ENCODE data around the gene PRTFDC1. TPM values are rescaled to one million over a fixed set of nuclear protein-coding genes. Genes with fewer than 3 reads are reported as not detected.
A peak's percentile ranks its signal among the peaks of the same experiment; 100 is the strongest.

The PRTFDC1 gene
- total and polyA plus RNA-seq, 2 experiments from 2014 or later: 16.0 to 22.0 TPM

GRCh38 chr10:24858288-24859270 is 93.8 kb downstream of the PRTFDC1 start:
- Histone ChIP-seq H3K27me3 (replicated peaks; ENCODE audit: insufficient read depth) (no peaks in the 10 kb centered on the region), H3K79me2 (ENCODE audit: insufficient read depth) (no peaks in the 10 kb centered on the region), H3K4me1 (ENCODE audit: insufficient read depth) (peaks cover 16% of the 10 kb centered on the region), H3K36me3 (ENCODE audit: low read depth) (no peaks in the 10 kb centered on the region), H4K20me1 (ENCODE audit: insufficient read depth) (no peaks in the 10 kb centered on the region), H3K9me3 (ENCODE audit: low read depth) (no peaks in the 10 kb centered on the region), H3K4me2 (ENCODE audit: unreplicated experiment) (peak overlapping the region; percentile 59), H2AFZ (no peak overlapping the region), H3K9ac (no peak overlapping the region), H3F3A (ENCODE audit: insufficient read depth) (peaks cover 20% of the 10 kb centered on the region), H3K27ac (peak overlapping the region; percentile 34), H3K4me3 (0 out of 2 replicates have a peak overlapping the region, but pooled peaks have one; percentile 0), H3K9me2 (ENCODE audit: insufficient read depth) (no peaks in the 10 kb centered on the region)
- 62 to 63% methylated on average over 10 of the region's 10 CpGs for WGBS, 2 experiments (ENCODE audit: low coverage in 1 of 2, low lambda C conversion rate in 2 of 2, missing lambda C conversion rate in 2 of 2)
- TF ChIP-seq EZH2phosphoT487 (IDR thresholded peaks at IDR 0.05; ENCODE audit: insufficient read depth, low read depth) (no peak), EZH2 (IDR thresholded peaks at IDR 0.05; ENCODE audit: insufficient read depth, poor library complexity, severe bottlenecking) (no peak)
- in situ Hi-C loops (cut with MboI): no loop called here
- peak; percentile 77 for DNase-seq

GRCh38 chr10:24857031-24857725 is 95.2 kb downstream of the PRTFDC1 start:
- no peak overlapping the region for H2AFZ ChIP-seq
- no peaks in the 10 kb centered on the region for H3K27me3 ChIP-seq (replicated peaks; ENCODE audit: insufficient read depth)
- H3K4me3 ChIP-seq: no peak overlapping the region
- no peak for DNase-seq
- no peak overlapping the region for H3K27ac ChIP-seq
- H4K20me1 ChIP-seq (ENCODE audit: insufficient read depth): no peaks in the 10 kb centered on the region
- no peaks in the 10 kb centered on the region for H3K9me3 ChIP-seq (ENCODE audit: low read depth)
- no peak overlapping the region for H3K4me2 ChIP-seq (ENCODE audit: unreplicated experiment)
- H3K9ac ChIP-seq: no peak overlapping the region
- peaks cover 20% of the 10 kb centered on the region for H3F3A ChIP-seq (ENCODE audit: insufficient read depth)
- H3K79me2 ChIP-seq (ENCODE audit: insufficient read depth): no peaks in the 10 kb centered on the region
- in situ Hi-C loops (cut with MboI): no loop called here
- TF ChIP-seq EZH2 (IDR thresholded peaks at IDR 0.05; ENCODE audit: insufficient read depth, poor library complexity, severe bottlenecking) (no peak), EZH2phosphoT487 (IDR thresholded peaks at IDR 0.05; ENCODE audit: insufficient read depth, low read depth) (no peak)
- 88 to 89% methylated on average over 8 of the region's 8 CpGs for WGBS, 2 experiments (ENCODE audit: low coverage in 1 of 2, low lambda C conversion rate in 2 of 2, missing lambda C conversion rate in 2 of 2)
- H3K9me2 ChIP-seq (ENCODE audit: insufficient read depth): no peaks in the 10 kb centered on the region
- H3K36me3 ChIP-seq (ENCODE audit: low read depth): no peaks in the 10 kb centered on the region
- H3K4me1 ChIP-seq (ENCODE audit: insufficient read depth): peaks cover 16% of the 10 kb centered on the region

GRCh38 chr10:24854256-24854655 is 98.2 kb downstream of the PRTFDC1 start:
- Histone ChIP-seq H4K20me1 (ENCODE audit: insufficient read depth) (no peaks in the 10 kb centered on the region), H2AFZ (no peak overlapping the region), H3K9ac (no peak overlapping the region)

GRCh38 chr10:24853661-24854060 is 98.7 kb downstream of the PRTFDC1 start:
- H3K4me3 ChIP-seq: no peak overlapping the region
- no peaks in the 10 kb centered on the region for H4K20me1 ChIP-seq (ENCODE audit: insufficient read depth)
- H3K4me1 ChIP-seq (ENCODE audit: insufficient read depth): peaks cover 14% of the 10 kb centered on the region
- H3K9me2 ChIP-seq (ENCODE audit: insufficient read depth): no peaks in the 10 kb centered on the region
- no peaks in the 10 kb centered on the region for H3K27me3 ChIP-seq (replicated peaks; ENCODE audit: insufficient read depth)
- no peak overlapping the region for H2AFZ ChIP-seq
- peaks cover 14% of the 10 kb centered on the region for H3F3A ChIP-seq (ENCODE audit: insufficient read depth)
- in situ Hi-C loops (cut with MboI): no loop called here
- no peaks in the 10 kb centered on the region for H3K79me2 ChIP-seq (ENCODE audit: insufficient read depth)
- no peaks in the 10 kb centered on the region for H3K9me3 ChIP-seq (ENCODE audit: low read depth)
- no peak overlapping the region for H3K9ac ChIP-seq
- H3K36me3 ChIP-seq (ENCODE audit: low read depth): no peaks in the 10 kb centered on the region
- H3K27ac ChIP-seq: no peak overlapping the region
- TF ChIP-seq EZH2phosphoT487 (IDR thresholded peaks at IDR 0.05; ENCODE audit: insufficient read depth, low read depth): no peak
- TF ChIP-seq EZH2 (IDR thresholded peaks at IDR 0.05; ENCODE audit: insufficient read depth, poor library complexity, severe bottlenecking): no peak
- no peak overlapping the region for H3K4me2 ChIP-seq (ENCODE audit: unreplicated experiment)
- DNase-seq: peak; percentile 24

More at GRCh38 chr10:24854256-24854655, 98.2 kb downstream of the PRTFDC1 start:
- no peaks in the 10 kb centered on the region for H3K79me2 ChIP-seq (ENCODE audit: insufficient read depth)
- H3K9me3 ChIP-seq (ENCODE audit: low read depth): no peaks in the 10 kb centered on the region
- no peaks in the 10 kb centered on the region for H3K9me2 ChIP-seq (ENCODE audit: insufficient read depth)
- in situ Hi-C loops (cut with MboI): no loop called here
- no peak for TF ChIP-seq EZH2 (IDR thresholded peaks at IDR 0.05; ENCODE audit: insufficient read depth, poor library complexity, severe bottlenecking)
- TF ChIP-seq EZH2phosphoT487 (IDR thresholded peaks at IDR 0.05; ENCODE audit: insufficient read depth, low read depth): no peak
- WGBS, 2 experiments (ENCODE audit: low coverage in 1 of 2, low lambda C conversion rate in 2 of 2, missing lambda C conversion rate in 2 of 2): 95 to 97% methylated on average over 6 of the region's 6 CpGs
- no peaks in the 10 kb centered on the region for H3K36me3 ChIP-seq (ENCODE audit: low read depth)
- H3K4me1 ChIP-seq (ENCODE audit: insufficient read depth): peaks cover 16% of the 10 kb centered on the region
- no peak overlapping the region for H3K4me3 ChIP-seq
- H3K27ac ChIP-seq: no peak overlapping the region
- peaks cover 20% of the 10 kb centered on the region for H3F3A ChIP-seq (ENCODE audit: insufficient read depth)
- no peaks in the 10 kb centered on the region for H3K27me3 ChIP-seq (replicated peaks; ENCODE audit: insufficient read depth)
- DNase-seq: no peak
- no peak overlapping the region for H3K4me2 ChIP-seq (ENCODE audit: unreplicated experiment)
